T-helper 2 cell treated with Interferon-gamma antibody and Interleukin-4, amounts not matched to agents 5 μg/mL and 100 μg/mL, for 36 hours (primary cell): ENCODE results near the gene CEL.
"Not testable (repeated sequence)": the region's sequence is repeated elsewhere in the genome, so short reads cannot be mapped to it uniquely, and the experiment has no call there.

Experiments used
- DNase-seq: peaks from one replicate; pipeline ENCODE4 v3.0.0; 2021; ENCODE audit warnings: low spot score
- H3K27ac Mint-ChIP-seq: one replicate; pipeline ENCODE4 v1.8.0; 2021; ENCODE audit warnings: mild to moderate bottlenecking, mixed read lengths
- H3K27me3 Mint-ChIP-seq: one replicate; pipeline ENCODE4 v1.8.0; 2021; ENCODE audit warnings: low read depth, mixed read lengths
- H3K36me3 Mint-ChIP-seq: one replicate; pipeline ENCODE4 v1.8.0; 2021; ENCODE audit warnings: low read depth, mixed read lengths
- H3K4me1 Mint-ChIP-seq: one replicate; pipeline ENCODE4 v1.8.0; 2021; ENCODE audit warnings: low read depth, mixed read lengths
- H3K4me3 Mint-ChIP-seq: one replicate; pipeline ENCODE4 v1.8.0; 2022; ENCODE audit warnings: mild to moderate bottlenecking, moderate library complexity, mixed read lengths
- H3K9me3 Mint-ChIP-seq: one replicate; pipeline ENCODE4 v1.8.0; 2021; ENCODE audit warnings: mixed read lengths

The CEL gene

GRCh38 chr9:133089271-133089671 lies 27.5 kb downstream of the CEL start:
- Mint-ChIP-seq H3K4me1 (peaks cover 2% of the 10 kb centered on the region), H3K27me3 (no peaks in the 10 kb centered on the region), H3K9me3 (no peaks in the 10 kb centered on the region), H3K36me3 (no peaks in the 10 kb centered on the region), H3K27ac (no peak overlapping the region), H3K4me3 (no peak overlapping the region)
- no peak for DNase-seq

DNA sequence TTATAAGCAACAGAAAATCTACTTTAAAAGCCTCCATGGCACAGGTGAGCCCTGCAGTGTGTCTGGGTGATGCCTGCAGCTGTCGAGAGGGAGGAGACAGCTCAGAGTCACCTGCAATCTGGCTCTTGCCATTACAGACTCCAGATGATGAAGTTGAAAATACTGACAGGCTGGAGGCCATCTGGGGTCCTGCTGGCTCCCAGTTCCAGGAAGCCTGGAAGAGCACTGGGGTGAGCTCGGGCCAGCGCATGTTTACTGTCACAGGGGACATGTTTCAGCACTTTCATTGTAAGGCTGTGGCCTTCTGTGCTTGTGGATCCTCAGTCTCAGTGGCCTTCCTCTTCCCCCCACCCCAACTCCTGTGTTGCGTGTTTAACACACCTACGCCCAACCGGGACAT lies 28.4 kb downstream of the CEL start:
- DNase-seq, result no peak
- no peaks in the 10 kb centered on the region for H3K27me3 Mint-ChIP-seq
- no peak overlapping the region for H3K4me3 Mint-ChIP-seq
- no peak overlapping the region for H3K27ac Mint-ChIP-seq
- no peaks in the 10 kb centered on the region for H3K36me3 Mint-ChIP-seq
- H3K4me1 Mint-ChIP-seq, result peaks cover 2% of the 10 kb centered on the region
- H3K9me3 Mint-ChIP-seq, result peaks cover 4% of the 10 kb centered on the region

DNA sequence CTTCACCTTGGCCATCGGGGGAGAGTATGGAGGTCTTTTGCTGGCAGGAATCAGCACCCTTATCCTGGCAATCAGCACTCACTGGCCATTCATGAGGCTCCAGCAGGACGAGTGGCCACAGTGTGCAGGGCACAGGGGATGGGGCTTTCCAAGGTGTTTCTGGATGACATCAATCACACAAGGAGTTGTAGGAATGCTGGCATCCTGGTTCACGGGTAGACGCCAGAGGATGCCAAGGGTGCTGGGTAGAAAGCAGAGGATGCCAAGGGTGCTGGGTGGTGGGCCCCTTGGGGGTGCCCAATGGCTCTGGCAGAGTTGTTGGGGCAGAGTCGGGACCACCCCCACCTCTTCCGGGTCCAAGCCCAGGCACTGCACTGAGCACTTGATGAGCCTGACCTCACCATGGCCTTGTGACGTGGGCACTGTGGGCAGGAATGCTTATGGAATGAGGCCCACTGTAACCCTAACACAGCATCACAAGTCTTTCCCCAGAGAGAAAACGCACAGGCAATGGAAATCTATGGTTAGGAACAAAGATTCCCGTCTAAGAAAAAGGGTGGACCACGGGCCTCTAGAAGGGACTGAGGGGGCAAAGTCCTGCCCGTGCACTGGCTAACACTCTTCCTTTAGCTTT lies 29.1 kb downstream of the CEL start:
- no peak overlapping the region for H3K27ac Mint-ChIP-seq
- no peak overlapping the region for H3K4me3 Mint-ChIP-seq
- DNase-seq, result no peak
- H3K36me3 Mint-ChIP-seq, result peaks cover under 1% of the 10 kb centered on the region
- H3K4me1 Mint-ChIP-seq, result peaks cover 2% of the 10 kb centered on the region
- no peaks in the 10 kb centered on the region for H3K27me3 Mint-ChIP-seq
- H3K9me3 Mint-ChIP-seq, result peaks cover 8% of the 10 kb centered on the region

- peaks cover 21% of the 10 kb centered on the region for H3K9me3 Mint-ChIP-seq
- not testable (repeated sequence) for H3K27ac Mint-ChIP-seq
These were observed 32.6 kb downstream of the CEL start for GRCh38 chr9:133094351-133094750.

DNA sequence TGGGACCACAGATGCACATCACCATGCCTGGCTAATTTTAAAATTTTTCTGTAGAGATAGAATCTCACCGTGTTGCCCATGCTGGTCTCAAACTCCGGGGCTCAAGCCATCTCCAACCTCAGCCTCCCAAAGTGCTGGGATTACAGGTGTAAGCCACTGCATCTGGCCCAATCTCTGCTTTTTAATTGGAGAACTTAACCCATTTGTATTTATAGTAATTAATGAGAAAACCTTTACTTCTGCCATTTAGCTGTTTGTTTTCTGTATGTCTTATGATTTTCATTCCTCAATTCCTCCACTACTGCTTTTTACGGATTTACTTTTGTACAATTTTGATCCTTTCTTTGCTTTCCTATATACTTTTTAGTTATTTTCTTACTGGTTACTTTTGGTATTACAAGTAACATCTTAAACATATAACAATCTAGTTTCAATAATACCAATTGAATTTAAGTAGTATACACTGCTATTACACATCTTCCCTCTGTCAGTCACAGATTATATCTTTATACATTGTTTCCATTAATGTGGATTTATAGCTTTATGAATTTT lies 33.1 kb downstream of the CEL start:
- no peak for DNase-seq
- Mint-ChIP-seq H3K9me3 (peaks cover 21% of the 10 kb centered on the region), H3K36me3 (peaks cover 39% of the 10 kb centered on the region), H3K4me1 (peaks cover 2% of the 10 kb centered on the region), H3K4me3 (no peak overlapping the region), H3K27me3 (no peaks in the 10 kb centered on the region), H3K27ac (no peak overlapping the region)

More at GRCh38 chr9:133094351-133094750, 32.6 kb downstream of the CEL start:
- H3K27me3 Mint-ChIP-seq, H3K4me1 Mint-ChIP-seq, DNase-seq, H3K4me3 Mint-ChIP-seq: not testable (repeated sequence)
- peaks cover 35% of the 10 kb centered on the region for H3K36me3 Mint-ChIP-seq

DNA sequence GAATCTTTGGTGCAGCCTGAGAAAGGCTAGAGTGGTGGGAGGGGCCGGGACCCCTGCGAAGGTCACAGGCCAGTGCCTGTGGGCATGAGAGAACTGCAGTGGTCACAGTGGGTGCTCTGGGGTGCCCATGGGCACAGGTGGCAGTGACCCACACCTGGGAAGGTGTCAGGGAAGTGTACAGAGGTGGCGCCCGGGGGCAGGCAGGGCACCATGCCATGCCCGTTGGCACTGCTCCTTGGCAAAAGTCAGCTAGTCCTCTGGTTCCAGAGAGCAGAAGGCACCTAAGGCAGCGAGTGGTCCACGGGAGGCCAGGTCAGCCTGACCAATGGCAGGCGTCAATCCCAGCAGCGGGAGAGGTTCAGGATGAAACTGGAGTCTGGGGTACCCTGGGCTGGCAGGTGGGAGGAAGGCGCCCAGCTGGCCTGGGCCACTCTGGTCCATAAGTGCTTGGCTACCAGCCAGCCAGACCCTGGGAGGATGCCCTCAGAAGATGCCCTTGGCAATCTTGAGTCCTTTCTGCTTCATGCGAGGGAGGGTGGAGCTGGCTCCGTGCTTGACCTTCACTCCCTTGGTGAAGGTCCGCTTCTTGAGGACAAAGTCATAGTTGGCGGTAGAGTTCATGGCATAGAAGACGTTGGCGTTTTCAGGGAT lies 36.4 kb downstream of the CEL start:
- Mint-ChIP-seq H3K4me1 (no peaks in the 10 kb centered on the region), H3K36me3 (peaks cover 61% of the 10 kb centered on the region)

DNA sequence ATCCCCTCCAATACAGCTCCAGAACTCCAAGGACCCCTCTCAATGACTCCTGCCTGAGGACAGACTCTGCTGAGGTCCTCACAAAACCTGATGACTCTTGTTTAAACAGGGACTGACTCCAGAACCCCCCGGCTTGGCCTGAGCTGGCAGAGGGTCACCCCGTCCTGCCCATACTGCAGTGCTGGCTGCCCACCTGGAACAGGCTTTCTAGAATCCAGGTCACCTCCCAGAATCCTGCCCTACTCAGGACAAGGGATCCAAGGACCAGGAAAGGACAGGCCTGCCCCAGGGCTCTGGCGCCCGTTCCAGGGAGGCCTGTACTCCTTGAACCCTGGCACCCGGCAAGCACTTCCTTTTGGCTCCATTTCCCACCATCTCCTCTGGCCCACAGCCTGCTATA lies 37.1 kb downstream of the CEL start:
- DNase-seq, result no peak
- Mint-ChIP-seq H3K9me3 (peaks cover 21% of the 10 kb centered on the region), H3K27me3 (no peaks in the 10 kb centered on the region), H3K4me3 (no peak overlapping the region), H3K4me1 (no peaks in the 10 kb centered on the region), H3K27ac (no peak overlapping the region), H3K36me3 (peaks cover 62% of the 10 kb centered on the region)

More for the DNA sequence above, 36.4 kb downstream of the CEL start:
- Mint-ChIP-seq H3K9me3 (peaks cover 21% of the 10 kb centered on the region), H3K27ac (no peak overlapping the region), H3K4me3 (no peak overlapping the region), H3K27me3 (no peaks in the 10 kb centered on the region)
- no peak for DNase-seq

- DNase-seq, result no peak
- Mint-ChIP-seq H3K27ac (no peak overlapping the region), H3K4me1 (no peaks in the 10 kb centered on the region), H3K4me3 (no peak overlapping the region), H3K9me3 (peaks cover 20% of the 10 kb centered on the region), H3K27me3 (no peaks in the 10 kb centered on the region), H3K36me3 (peaks cover 62% of the 10 kb centered on the region)
These were observed 38.1 kb downstream of the CEL start for GRCh38 chr9:133099726-133100505.

- no peak for DNase-seq
- peaks cover 62% of the 10 kb centered on the region for H3K36me3 Mint-ChIP-seq
- H3K27me3 Mint-ChIP-seq, result no peaks in the 10 kb centered on the region
- H3K4me1 Mint-ChIP-seq, result no peaks in the 10 kb centered on the region
- H3K9me3 Mint-ChIP-seq, result peaks cover 14% of the 10 kb centered on the region
- no peak overlapping the region for H3K27ac Mint-ChIP-seq
- H3K4me3 Mint-ChIP-seq, result no peak overlapping the region
These were observed 39.0 kb downstream of the CEL start for GRCh38 chr9:133100506-133101355.

DNA sequence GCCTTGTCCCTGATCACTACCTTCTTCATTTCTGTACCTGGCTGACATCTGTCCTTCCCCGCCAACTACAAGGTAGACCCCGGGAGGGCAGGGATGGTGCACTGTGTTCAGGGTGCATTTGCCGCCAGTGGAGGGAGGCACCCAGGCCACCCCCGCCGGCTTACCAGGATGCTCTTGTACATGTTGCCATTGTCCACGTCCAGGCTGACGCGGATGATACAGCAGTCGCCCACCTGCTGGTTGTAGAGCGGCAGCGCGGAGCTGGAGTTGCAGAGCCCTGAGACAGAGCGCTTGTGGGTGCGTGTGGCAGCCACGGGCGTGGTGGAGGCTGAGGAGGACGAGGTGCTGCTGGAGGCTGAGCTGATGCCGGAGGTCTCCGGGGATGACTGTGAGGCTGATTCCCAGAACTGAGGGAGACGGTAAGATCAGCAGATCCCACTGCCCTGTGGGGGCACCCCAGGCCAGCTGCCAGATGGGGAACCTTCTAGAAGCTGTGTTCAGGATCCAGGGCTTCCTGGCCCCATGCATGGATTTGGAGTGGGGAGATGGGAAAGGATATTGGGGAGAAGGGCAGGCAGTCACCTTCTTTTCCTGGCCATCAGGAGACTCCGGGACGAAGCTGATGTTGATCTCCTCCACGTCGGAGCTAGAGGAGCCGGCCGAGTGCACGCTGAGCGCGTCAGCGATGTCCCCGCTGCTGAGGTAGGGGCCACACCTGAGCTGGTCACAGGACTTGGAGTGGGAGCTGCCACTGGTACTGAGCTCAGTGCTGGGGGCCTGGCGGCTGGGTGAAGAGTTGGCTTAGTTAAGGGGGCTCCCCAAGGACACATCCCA lies 39.8 kb downstream of the CEL start:
- Mint-ChIP-seq H3K27ac (no peak overlapping the region), H3K4me3 (no peak overlapping the region), H3K27me3 (no peaks in the 10 kb centered on the region)

DNA sequence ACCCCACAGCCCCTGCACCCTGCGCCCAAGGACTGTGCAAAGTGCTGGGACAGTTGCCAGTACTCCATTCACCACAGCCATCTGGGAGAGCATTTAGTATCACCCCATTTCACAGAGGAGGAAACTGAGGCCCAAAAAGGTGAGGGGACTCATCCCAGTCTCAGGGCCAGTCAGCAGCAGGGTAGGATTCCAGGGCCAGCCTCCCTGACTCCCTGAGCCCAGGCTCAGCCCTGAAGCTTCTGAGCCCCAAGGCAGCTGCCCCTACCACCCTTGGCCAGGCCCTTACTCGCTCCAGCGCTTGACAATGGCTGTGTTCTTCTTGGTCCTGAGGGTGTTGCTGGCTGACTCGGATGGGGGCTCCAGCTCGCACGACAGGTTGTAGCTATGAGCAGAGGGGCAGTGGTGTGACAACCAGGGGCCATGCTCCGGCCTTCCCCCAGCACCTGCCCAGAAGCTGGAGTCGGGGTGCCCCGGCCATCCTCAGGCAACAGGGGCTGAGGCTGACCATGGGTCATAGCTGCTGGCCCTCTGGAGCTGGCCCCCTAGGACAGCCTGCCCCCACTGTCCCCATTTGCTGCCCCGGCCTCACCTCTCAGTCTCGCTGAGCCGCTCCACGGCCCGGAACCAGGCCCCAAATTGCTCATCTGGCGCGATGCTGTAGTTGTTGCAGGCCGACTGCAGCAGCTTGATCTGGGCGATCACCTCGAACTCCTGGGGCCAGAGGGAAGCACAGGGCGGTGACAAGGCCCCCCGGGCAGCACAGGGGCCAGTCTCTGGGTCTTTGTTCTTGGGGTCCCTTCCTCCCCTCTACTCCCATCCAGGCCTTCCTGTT lies 40.6 kb downstream of the CEL start:
- H3K9me3 Mint-ChIP-seq, result peaks cover 5% of the 10 kb centered on the region
- peaks cover 52% of the 10 kb centered on the region for H3K36me3 Mint-ChIP-seq
- DNase-seq, result no peak
- H3K27me3 Mint-ChIP-seq, result no peaks in the 10 kb centered on the region
- H3K27ac Mint-ChIP-seq, result no peak overlapping the region
- no peak overlapping the region for H3K4me3 Mint-ChIP-seq
- no peaks in the 10 kb centered on the region for H3K4me1 Mint-ChIP-seq

More for the DNA sequence above, 39.8 kb downstream of the CEL start:
- H3K36me3 Mint-ChIP-seq, result peaks cover 58% of the 10 kb centered on the region
- peaks cover 6% of the 10 kb centered on the region for H3K9me3 Mint-ChIP-seq
- DNase-seq, result no peak
- H3K4me1 Mint-ChIP-seq, result no peaks in the 10 kb centered on the region
